HL-60 (cell line): ENCODE data around the gene TAF4B.

Source experiments
- DNase-seq, 2 experiments: peaks; one replicate each; pipeline ENCODE4 v3.0.0-alpha.2; 2010 to 2020; ENCODE audit warnings: low read depth in 1 of 2, low spot score in 1 of 2
- H3K27ac ChIP-seq: fragments of 250-450 bp; sonication (Bioruptor Pico); replicated peaks from 2 replicates; pipeline ENCODE4 v1.5.1; 2020; ENCODE audit warnings: mild to moderate bottlenecking, moderate library complexity
- H3K27me3 ChIP-seq: fragments of 250-450 bp; sonication (Bioruptor Pico); 2 replicates; pipeline ENCODE4 v1.5.1; 2021; ENCODE audit warnings: mild to moderate bottlenecking, moderate library complexity; ENCODE audit not compliant: insufficient read depth, poor library complexity, severe bottlenecking
- H3K4me3 ChIP-seq: replicated peaks from 2 replicates; pipeline ENCODE4 v1.5.1; 2011; ENCODE audit warnings: mild to moderate bottlenecking, control low read depth, low read length; ENCODE audit not compliant: insufficient read depth
- GABPA ChIP-seq: IDR thresholded peaks from 2 replicates; pipeline ENCODE4 v1.6.1; 2012; ENCODE audit warnings: low read depth
- POLR2AphosphoS5 ChIP-seq: IDR thresholded peaks from 2 replicates; pipeline ENCODE4 v1.6.1; 2012; ENCODE audit warnings: low read depth
- SPI1 ChIP-seq: IDR thresholded peaks from 2 replicates; pipeline ENCODE4 v1.6.1; 2012; ENCODE audit warnings: low read depth, mild to moderate bottlenecking, borderline replicate concordance
- TF ChIP-seq, protein P1 (sequence below): IDR thresholded peaks from one replicate; pipeline ENCODE4 v1.5.1; 2011; ENCODE audit warnings: low read length, control low read depth, inconsistent platforms; ENCODE audit not compliant: insufficient read depth
- TF ChIP-seq, protein P2 (sequence below): IDR thresholded peaks from 2 replicates; pipeline ENCODE4 v1.6.1; 2012; ENCODE audit warnings: low read depth; ENCODE audit not compliant: insufficient replicate concordance

The TAF4B gene

DNA sequence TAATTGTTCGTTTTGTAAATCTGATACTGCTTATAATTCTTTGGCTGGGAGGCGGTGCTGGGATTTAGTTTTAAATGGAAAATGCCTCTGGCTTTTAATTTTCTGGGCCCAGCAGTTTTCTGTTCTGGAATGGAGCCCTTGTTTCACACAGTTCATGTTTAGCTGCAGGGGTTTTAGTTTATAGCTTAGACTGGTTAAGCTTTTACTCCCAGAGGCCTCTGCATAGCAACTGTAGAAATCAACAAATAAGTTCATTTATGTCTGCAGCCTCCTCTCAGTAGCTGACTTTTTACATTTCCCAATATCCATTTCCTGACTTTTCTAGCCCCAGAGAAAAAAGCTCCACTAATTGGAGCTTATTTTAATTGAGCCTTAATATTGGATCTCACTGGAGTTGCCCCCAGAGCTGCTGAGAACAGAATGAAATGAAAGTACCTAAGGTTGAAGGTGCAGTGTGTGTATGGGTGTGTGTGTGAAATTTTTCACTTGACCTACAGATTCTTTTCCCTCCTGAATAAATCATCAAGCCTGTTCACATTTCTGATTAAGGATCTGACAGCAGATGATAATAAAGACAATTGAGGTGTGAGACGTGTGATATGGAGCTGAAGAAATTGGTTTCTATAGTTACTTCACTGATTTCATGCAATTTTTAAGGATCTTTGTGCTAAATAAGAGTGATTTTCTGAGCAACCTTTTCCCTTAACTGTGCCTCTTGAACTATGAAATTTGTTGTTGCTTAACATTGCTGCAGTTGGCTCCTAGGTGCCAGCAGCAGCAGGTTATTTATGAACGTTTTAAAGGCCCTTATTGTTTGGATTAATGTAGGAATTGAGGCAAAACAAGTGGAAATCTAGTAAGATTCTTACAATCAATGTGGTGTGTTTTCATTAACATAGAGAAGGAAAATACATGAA, 109.6 kb downstream of the TAF4B start:
- Histone ChIP-seq H3K27me3 (no peaks in the 10 kb centered on the region), H3K27ac (no peak overlapping the region), H3K4me3 (no peak overlapping the region)
- TF ChIP-seq, protein P1, sequence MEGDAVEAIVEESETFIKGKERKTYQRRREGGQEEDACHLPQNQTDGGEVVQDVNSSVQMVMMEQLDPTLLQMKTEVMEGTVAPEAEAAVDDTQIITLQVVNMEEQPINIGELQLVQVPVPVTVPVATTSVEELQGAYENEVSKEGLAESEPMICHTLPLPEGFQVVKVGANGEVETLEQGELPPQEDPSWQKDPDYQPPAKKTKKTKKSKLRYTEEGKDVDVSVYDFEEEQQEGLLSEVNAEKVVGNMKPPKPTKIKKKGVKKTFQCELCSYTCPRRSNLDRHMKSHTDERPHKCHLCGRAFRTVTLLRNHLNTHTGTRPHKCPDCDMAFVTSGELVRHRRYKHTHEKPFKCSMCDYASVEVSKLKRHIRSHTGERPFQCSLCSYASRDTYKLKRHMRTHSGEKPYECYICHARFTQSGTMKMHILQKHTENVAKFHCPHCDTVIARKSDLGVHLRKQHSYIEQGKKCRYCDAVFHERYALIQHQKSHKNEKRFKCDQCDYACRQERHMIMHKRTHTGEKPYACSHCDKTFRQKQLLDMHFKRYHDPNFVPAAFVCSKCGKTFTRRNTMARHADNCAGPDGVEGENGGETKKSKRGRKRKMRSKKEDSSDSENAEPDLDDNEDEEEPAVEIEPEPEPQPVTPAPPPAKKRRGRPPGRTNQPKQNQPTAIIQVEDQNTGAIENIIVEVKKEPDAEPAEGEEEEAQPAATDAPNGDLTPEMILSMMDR: no peak
- TF ChIP-seq POLR2AphosphoS5 (no peak), GABPA (no peak), SPI1 (no peak)
- TF ChIP-seq, protein P2, sequence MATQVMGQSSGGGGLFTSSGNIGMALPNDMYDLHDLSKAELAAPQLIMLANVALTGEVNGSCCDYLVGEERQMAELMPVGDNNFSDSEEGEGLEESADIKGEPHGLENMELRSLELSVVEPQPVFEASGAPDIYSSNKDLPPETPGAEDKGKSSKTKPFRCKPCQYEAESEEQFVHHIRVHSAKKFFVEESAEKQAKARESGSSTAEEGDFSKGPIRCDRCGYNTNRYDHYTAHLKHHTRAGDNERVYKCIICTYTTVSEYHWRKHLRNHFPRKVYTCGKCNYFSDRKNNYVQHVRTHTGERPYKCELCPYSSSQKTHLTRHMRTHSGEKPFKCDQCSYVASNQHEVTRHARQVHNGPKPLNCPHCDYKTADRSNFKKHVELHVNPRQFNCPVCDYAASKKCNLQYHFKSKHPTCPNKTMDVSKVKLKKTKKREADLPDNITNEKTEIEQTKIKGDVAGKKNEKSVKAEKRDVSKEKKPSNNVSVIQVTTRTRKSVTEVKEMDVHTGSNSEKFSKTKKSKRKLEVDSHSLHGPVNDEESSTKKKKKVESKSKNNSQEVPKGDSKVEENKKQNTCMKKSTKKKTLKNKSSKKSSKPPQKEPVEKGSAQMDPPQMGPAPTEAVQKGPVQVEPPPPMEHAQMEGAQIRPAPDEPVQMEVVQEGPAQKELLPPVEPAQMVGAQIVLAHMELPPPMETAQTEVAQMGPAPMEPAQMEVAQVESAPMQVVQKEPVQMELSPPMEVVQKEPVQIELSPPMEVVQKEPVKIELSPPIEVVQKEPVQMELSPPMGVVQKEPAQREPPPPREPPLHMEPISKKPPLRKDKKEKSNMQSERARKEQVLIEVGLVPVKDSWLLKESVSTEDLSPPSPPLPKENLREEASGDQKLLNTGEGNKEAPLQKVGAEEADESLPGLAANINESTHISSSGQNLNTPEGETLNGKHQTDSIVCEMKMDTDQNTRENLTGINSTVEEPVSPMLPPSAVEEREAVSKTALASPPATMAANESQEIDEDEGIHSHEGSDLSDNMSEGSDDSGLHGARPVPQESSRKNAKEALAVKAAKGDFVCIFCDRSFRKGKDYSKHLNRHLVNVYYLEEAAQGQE: no peak
- no peak for DNase-seq

DNA sequence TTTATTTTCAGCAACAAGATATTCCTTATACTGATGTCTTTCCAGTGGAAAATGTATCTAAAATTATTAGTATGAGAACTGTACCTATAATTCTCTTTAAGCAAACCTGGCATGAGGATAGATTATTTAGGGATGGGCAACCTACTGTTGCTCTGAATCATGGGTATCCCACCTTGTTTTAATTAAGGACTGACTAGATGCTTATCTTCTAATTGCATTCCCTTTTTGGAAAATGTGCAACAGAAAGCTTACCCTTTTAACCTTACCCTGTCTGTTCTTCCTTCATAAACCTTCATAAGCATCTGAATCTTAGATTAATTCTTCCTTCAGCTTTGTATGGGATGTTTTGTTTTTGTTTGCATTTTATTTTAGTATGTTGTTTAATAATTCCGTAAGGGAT, 110.3 kb downstream of the TAF4B start:
- no peaks in the 10 kb centered on the region for H3K27me3 ChIP-seq
- DNase-seq: no peak
- H3K4me3 ChIP-seq: no peak overlapping the region
- TF ChIP-seq, protein P1: no peak
- TF ChIP-seq, protein P2: no peak
- TF ChIP-seq SPI1 (no peak), GABPA (no peak), POLR2AphosphoS5 (no peak)
- no peak overlapping the region for H3K27ac ChIP-seq

DNA sequence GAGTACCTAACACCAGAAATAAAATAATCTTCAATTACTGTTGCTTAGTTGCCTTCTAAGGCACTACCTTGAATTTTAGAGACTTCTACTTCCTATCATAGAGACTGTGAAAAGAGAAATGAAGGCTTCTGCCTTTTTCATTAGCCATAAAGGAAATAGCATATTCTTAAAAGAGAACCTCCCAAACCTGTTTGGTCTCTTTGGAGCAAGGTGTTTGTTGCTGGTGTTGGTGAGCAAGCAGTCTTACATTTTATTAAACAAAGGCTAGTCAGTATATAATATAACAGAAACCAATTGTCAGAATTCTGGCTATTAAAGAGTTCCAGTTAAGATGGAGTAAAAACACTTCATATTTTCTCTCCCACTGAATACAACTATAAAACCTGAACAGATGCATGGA, 116.4 kb downstream of the TAF4B start:
- no peak overlapping the region for H3K27ac ChIP-seq
- TF ChIP-seq, protein P2: no peak
- no peak for TF ChIP-seq GABPA
- TF ChIP-seq SPI1: no peak
- no peak for TF ChIP-seq POLR2AphosphoS5
- TF ChIP-seq, protein P1: no peak
- no peak for DNase-seq
- no peaks in the 10 kb centered on the region for H3K27me3 ChIP-seq
- H3K4me3 ChIP-seq: no peak overlapping the region
